Colon (tissue), 2 donors: ENCODE measurements around the gene SORCS3.
"Not testable (repeated sequence)": the region's sequence is repeated elsewhere in the genome, so short reads cannot be mapped to it uniquely, and the experiment has no call there.

Experiments used
- FAIRE-seq: peaks from 2 replicates; lab custom pipeline; 2012; peaks lifted over from hg19 to GRCh38; lab: Jason Lieb, UNC
- donor health status: control.
- donor health status: control.

Gene SORCS3

GRCh38 chr10:104690959-104691358 lies 49.9 kb downstream of the SORCS3 start:
- no peak for FAIRE-seq

DNA sequence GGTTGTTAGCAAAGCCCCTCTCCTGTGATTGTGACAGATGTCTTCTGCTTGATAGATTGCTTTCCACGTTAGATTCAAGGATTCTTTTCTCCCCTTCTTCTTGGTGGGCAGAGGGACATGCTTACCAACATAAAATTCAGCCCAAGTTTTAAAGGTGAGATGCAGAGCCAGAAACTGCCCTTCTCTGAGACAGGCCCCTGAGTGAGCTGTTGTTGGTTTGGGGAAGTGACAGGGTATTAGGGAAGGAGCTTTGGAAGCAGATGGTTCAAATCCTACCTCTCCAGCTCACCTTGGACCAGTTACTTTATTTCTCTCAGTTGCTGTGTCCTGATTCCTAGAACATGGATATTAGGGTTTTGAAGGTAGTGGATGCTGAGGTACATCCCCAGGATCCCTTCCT lies 53.0 kb downstream of the SORCS3 start:
- FAIRE-seq: no peak

- FAIRE-seq: not testable (repeated sequence)
Observed at GRCh38 chr10:104703262-104703661, 62.2 kb downstream of the SORCS3 start.

- no peak for FAIRE-seq
Observed at GRCh38 chr10:104706886-104707285, 65.8 kb downstream of the SORCS3 start.

- no peak for FAIRE-seq
Observed at GRCh38 chr10:104707602-104708459, 66.7 kb downstream of the SORCS3 start.

DNA sequence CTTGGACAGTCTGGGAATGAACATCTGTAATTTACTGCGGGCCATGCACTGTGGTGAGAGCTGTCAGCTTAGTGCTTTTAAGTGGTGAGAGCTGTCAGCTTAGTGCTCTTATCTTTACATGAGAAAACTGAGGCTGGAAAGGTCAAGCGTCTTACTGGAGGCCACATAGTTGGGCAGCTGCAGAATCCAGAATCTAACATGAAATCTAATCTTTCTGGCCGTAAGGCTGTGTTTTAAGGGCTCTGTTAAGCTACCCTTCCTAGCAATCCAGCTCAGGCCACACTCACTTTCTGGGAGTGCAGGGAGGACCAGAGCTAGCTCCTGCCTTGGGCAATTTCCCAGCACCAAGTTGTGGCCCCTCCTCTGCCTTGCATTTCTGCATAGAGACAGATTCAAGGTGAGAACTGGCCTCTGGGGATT lies 70.2 kb downstream of the SORCS3 start:
- no peak for FAIRE-seq

DNA sequence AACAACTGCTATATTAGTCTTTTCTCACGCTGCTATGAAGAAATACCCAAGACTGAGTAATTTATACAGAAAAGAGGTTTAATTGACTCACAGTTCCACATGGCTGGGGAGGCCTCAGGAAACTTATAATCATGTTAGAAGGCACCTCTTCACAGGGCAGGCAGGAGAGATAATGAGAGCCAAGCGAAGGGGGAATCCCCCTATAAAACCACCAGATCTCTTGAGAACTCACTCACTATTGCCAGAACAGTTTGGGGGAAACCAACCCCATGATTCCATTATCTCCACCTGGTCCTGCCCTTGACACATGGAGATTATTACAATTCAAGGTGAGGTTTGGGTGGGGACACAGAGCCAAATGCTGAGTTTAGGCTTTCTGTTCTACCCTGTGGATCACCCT lies 89.5 kb downstream of the SORCS3 start:
- not testable (repeated sequence) for FAIRE-seq

DNA sequence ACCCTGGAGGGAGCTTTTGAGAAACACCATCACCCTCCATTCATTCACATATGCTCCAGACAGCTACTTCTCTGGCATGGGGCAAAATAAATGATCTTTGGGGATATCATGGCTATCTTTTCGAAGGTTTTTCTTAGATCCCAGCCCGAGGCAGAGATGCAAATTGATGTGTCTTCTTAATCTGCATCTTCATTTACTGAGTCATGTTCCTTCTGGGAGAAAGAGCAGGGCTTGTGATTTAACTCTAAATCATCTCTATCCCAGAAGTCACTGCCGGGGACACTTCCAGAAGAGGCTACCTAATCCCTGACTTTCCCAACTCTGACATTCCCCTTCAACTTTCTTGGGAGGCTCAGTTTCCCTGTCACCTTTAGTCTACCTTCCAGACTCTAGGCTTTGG lies 90.1 kb downstream of the SORCS3 start:
- FAIRE-seq: no peak

DNA sequence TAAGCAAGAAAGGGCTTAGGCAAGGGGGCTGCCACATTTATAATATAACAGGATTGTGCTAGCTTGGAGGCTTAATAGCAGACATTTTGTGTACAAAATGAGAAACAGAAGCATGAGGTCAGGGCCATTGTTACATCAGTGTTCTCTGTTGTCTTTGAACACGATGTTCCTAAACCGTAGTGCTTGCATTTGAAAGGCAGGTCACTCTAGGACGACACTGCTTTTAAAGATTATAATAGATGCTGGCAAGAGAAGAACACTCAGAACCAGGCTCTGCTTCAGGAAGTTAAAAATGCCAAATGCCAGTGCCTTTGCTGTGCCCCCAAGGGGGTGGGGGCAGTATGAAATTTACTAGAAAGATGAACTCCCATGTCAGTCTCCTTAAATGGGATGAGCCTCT lies 91.1 kb downstream of the SORCS3 start:
- FAIRE-seq: no peak

GRCh38 chr10:104734433-104734832 lies 93.3 kb downstream of the SORCS3 start:
- no peak for FAIRE-seq

- no peak for FAIRE-seq
Observed at GRCh38 chr10:104735036-104735756, 94.1 kb downstream of the SORCS3 start.

DNA sequence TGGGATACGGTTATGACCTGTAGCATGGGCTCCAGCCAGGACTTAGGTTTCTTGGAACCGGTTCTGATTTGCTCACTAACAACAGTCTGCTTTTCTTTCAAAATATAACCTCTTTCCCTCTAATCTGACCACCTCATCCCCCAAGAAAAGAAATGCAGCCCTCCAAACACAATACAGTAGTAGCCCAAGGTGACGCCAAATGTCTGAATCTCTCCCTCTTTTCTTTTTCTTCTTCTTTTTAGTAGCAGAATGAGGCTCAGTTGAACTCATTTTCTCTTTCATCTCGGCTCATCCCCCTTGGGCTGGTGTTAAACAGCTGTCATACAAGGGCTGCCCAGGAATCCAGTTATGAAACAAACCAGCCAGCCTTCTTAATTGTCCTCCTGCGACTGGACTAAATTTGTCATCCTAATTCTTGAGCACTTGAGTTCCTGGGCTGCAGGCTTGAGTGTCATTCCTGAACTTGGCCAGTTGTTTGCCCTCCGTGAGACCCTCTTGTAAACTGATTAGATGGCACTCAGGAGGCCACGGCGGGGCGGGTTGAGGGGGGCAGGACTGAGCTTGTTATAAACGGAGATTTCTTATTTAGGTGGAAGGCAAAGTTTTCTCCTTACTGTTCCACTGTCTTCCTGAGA lies 94.8 kb downstream of the SORCS3 start:
- no peak for FAIRE-seq

GRCh38 chr10:104741127-104741526 lies 100.0 kb downstream of the SORCS3 start:
- no peak for FAIRE-seq

GRCh38 chr10:104744052-104744451 lies 103.0 kb downstream of the SORCS3 start:
- no peak for FAIRE-seq

DNA sequence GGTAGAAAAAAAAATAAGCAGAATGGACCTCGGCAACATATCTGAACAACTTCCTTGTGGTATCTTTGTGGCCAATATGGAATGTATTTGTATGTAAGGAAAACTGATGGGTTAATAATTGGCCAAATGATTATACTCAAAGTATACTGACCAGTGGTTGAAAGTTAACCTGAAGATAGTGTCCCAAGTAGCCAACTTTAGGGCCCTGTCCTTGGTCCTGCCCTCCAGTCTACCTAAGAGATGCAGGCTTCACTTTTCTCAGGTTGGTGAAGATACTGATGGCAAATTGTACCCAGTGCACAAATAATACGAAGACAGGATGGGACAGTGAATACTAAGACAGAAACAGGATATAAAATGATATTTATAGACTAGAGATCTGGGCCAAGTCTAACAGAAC lies 109.2 kb downstream of the SORCS3 start:
- FAIRE-seq: no peak

- FAIRE-seq: no peak
Observed at GRCh38 chr10:104762793-104763192, 121.7 kb downstream of the SORCS3 start.

- FAIRE-seq: no peak
Observed at GRCh38 chr10:104766341-104766740, 125.3 kb downstream of the SORCS3 start.

GRCh38 chr10:104767282-104767681 lies 126.2 kb downstream of the SORCS3 start:
- FAIRE-seq: no peak

- no peak for FAIRE-seq
Observed at GRCh38 chr10:104767745-104768144, 126.7 kb downstream of the SORCS3 start.

- FAIRE-seq: no peak
Observed at GRCh38 chr10:104773105-104773504, 132.0 kb downstream of the SORCS3 start.

GRCh38 chr10:104774234-104774633 lies 133.1 kb downstream of the SORCS3 start:
- FAIRE-seq: no peak

- FAIRE-seq: no peak
Observed at GRCh38 chr10:104777086-104777799, 136.2 kb downstream of the SORCS3 start.
